GM12878 (cell line): Measurements from ENCODE around the gene RPL35A. TPM values are rescaled to one million over a fixed set of nuclear protein-coding genes. Genes with fewer than 3 reads are reported as not detected.
A peak's percentile ranks its signal among the peaks of the same experiment; 100 is the strongest.

Experiments used
- ATAC-seq: fragments of 200-7000 bp; cut with Tn5 transposase; 3 replicates; pipeline ENCODE4 v1.9.1; 2020; ENCODE audit warnings: mild to moderate bottlenecking, moderate library complexity
- BruUV-seq: library from RNA; stranded (reverse); fragments of 400-500 nt; replicated peaks from 2 replicates; lab custom pipeline; 2021; lab: Mats Ljungman, UMichigan
- CTCF ChIA-PET: fragments of 300-600 bp; sonication (Branson Sonifier 250); formaldehyde crosslinking; extraction: SDS; loops from one replicate; lab custom pipeline; 2021; ENCODE audit warnings: inconsistent platforms; lab: Yijun Ruan, JAX
- POLR2A ChIA-PET: fragments of 350-600 bp; formaldehyde crosslinking; extraction: SDS; loops from one replicate; lab custom pipeline; 2021; ENCODE audit warnings: inconsistent platforms; lab: Charles Lee
- RAD21 ChIA-PET: fragments of 300-600 bp; sonication (Branson Sonifier 250); formaldehyde crosslinking; loops from one replicate; lab custom pipeline; 2023; ENCODE audit warnings: antibody characterized with exemption; ENCODE audit not compliant: unreplicated experiment; lab: Charles Lee
- SMC1A ChIA-PET: fragments of 300-600 bp; sonication (Branson Sonifier 250); formaldehyde crosslinking; loops from one replicate; lab custom pipeline; 2023; ENCODE audit not compliant: unreplicated experiment, uncharacterized antibody; lab: Charles Lee
- DNase-seq: peaks from one replicate; pipeline ENCODE4 v3.0.0-alpha.2; 2011; ENCODE audit warnings: low read depth, low spot score
- FAIRE-seq: peaks from 3 replicates; lab custom pipeline; 2011; peaks lifted over from hg19 to GRCh38; lab: Jason Lieb, UNC
- H2AFZ ChIP-seq: 2 replicates; pipeline ENCODE4 v1.6.0; 2011; ENCODE audit warnings: low read depth, low read length, control low read depth; ENCODE audit not compliant: control insufficient read depth
- H3K27ac ChIP-seq: 2 replicates; pipeline ENCODE4 v1.5.1; 2011; ENCODE audit warnings: control low read depth; ENCODE audit not compliant: control insufficient read depth, insufficient read depth
- H3K27me3 ChIP-seq, 2 experiments: replicated peaks in 1 of 2; 2 replicates each; pipeline versions ENCODE4 v1.6.0 to v1.6.1; 2011; ENCODE audit warnings: low read length in 1 of 2; ENCODE audit not compliant: control insufficient read depth in 2 of 2, insufficient read depth in 2 of 2
- H3K36me3 ChIP-seq, 2 experiments: 2 replicates each; pipeline ENCODE4 v1.5.1; 2011; ENCODE audit warnings: low read length in 1 of 2; ENCODE audit not compliant: control insufficient read depth in 2 of 2, insufficient read depth in 2 of 2
- H3K4me1 ChIP-seq: 2 replicates; pipeline ENCODE4 v1.6.1; 2011; ENCODE audit warnings: mild to moderate bottlenecking, low read length, moderate library complexity, mixed read lengths; ENCODE audit not compliant: control insufficient read depth, insufficient read depth
- H3K4me2 ChIP-seq: 2 replicates; pipeline ENCODE4 v1.6.0; 2011; ENCODE audit warnings: control low read depth; ENCODE audit not compliant: control insufficient read depth, insufficient read depth
- H3K4me3 ChIP-seq: fragments of 200-600 bp; sonication (generic); 2 replicates; pipeline ENCODE4 v1.5.1; 2016
- H3K79me2 ChIP-seq: 2 replicates; pipeline ENCODE4 v1.6.0; 2011; ENCODE audit warnings: low read length; ENCODE audit not compliant: control insufficient read depth, insufficient read depth
- H3K9ac ChIP-seq: 2 replicates; pipeline ENCODE4 v1.8.0; 2011; ENCODE audit warnings: low read length, control low read depth, mixed read lengths; ENCODE audit not compliant: control insufficient read depth, insufficient read depth
- H3K9me3 ChIP-seq: replicated peaks from 3 replicates; pipeline ENCODE4 v1.5.1; 2011; ENCODE audit warnings: mild to moderate bottlenecking, low read length; ENCODE audit not compliant: control insufficient read depth, insufficient read depth
- H4K20me1 ChIP-seq: 2 replicates; pipeline ENCODE4 v1.6.0; 2011; ENCODE audit not compliant: control insufficient read depth, insufficient read depth
- BACH1 ChIP-seq: fragments of 450-650 bp; IDR thresholded peaks from 2 replicates; pipeline ENCODE4 v1.6.1; 2017; ENCODE audit warnings: mild to moderate bottlenecking, borderline replicate concordance
- CTCF ChIP-seq, 3 experiments: IDR thresholded peaks in 2 of 3; conservative IDR thresholded peaks in 1 of 3; 2 replicates each; pipeline ENCODE4 v1.5.1; 2011; ENCODE audit warnings: low read depth in 3 of 3, low read length in 3 of 3, mild to moderate bottlenecking in 3 of 3, control low read depth in 2 of 3, moderate library complexity in 2 of 3, inconsistent platforms in 1 of 3, mixed read lengths in 1 of 3; ENCODE audit not compliant: control insufficient read depth in 2 of 3, insufficient read depth in 1 of 3; ENCODE audit errors: extremely low read depth in 1 of 3
- CUX1 ChIP-seq: IDR thresholded peaks from 2 replicates; pipeline ENCODE4 v1.6.1; 2012; ENCODE audit warnings: improper control_type of control experiment, low read depth, low read length; ENCODE audit not compliant: insufficient replicate concordance
- IKZF1 ChIP-seq: fragments of 450-650 bp; conservative IDR thresholded peaks from 2 replicates; pipeline ENCODE4 v1.6.1; 2017; ENCODE audit warnings: antibody characterized with exemption, mild to moderate bottlenecking
- MEF2B ChIP-seq: fragments of 450-650 bp; IDR thresholded peaks from 2 replicates; pipeline ENCODE4 v1.6.1; 2018; ENCODE audit warnings: mild to moderate bottlenecking, moderate library complexity; ENCODE audit not compliant: partially characterized antibody, poor library complexity, severe bottlenecking
- MXI1 ChIP-seq: fragments of 150-350 bp; IDR thresholded peaks from 2 replicates; pipeline ENCODE4 v1.6.1; 2011; ENCODE audit warnings: low read depth, mild to moderate bottlenecking, inconsistent platforms, low read length, improper control_type of control experiment
- MYB ChIP-seq: fragments of 150-350 bp; IDR thresholded peaks from 2 replicates; pipeline ENCODE4 v1.6.1; 2014; ENCODE audit warnings: mild to moderate bottlenecking, low read depth, low read length, borderline replicate concordance
- NFXL1 ChIP-seq: fragments of 450-650 bp; IDR thresholded peaks from 2 replicates; pipeline ENCODE4 v1.6.1; 2017; ENCODE audit warnings: antibody characterized with exemption, mild to moderate bottlenecking, borderline replicate concordance
- NR2C2 ChIP-seq: IDR thresholded peaks from 2 replicates; pipeline ENCODE4 v1.6.1; 2011; ENCODE audit warnings: borderline replicate concordance, low read depth; ENCODE audit not compliant: control insufficient read depth, insufficient read length
- RAD21 ChIP-seq: IDR thresholded peaks from 2 replicates; pipeline ENCODE4 v1.6.1; 2011; ENCODE audit warnings: mild to moderate bottlenecking, low read depth, low read length, moderate library complexity; ENCODE audit not compliant: insufficient read depth
- RBBP5 ChIP-seq: fragments of 200-600 bp; sonication (generic); conservative IDR thresholded peaks from 2 replicates; pipeline ENCODE4 v1.6.1; 2016
- SIX5 ChIP-seq: IDR thresholded peaks from 2 replicates; pipeline ENCODE4 v1.6.1; 2011; ENCODE audit warnings: mild to moderate bottlenecking, low read depth, low read length, moderate library complexity; ENCODE audit not compliant: severe bottlenecking
- SMC3 ChIP-seq: IDR thresholded peaks from 2 replicates; pipeline ENCODE4 v1.6.1; 2011; ENCODE audit warnings: low read length, improper control_type of control experiment, borderline replicate concordance
- TBL1XR1 ChIP-seq: IDR thresholded peaks from 2 replicates; pipeline ENCODE4 v1.6.1; 2012; ENCODE audit warnings: low read depth, low read length, improper control_type of control experiment
- TCF7 ChIP-seq: IDR thresholded peaks from 2 replicates; pipeline ENCODE4 v1.6.1; 2014; ENCODE audit warnings: antibody characterized with exemption, borderline replicate concordance
- YY1 ChIP-seq: IDR thresholded peaks from 2 replicates; pipeline ENCODE4 v1.6.1; 2011; ENCODE audit warnings: low read depth, mild to moderate bottlenecking, low read length
- ZNF24 ChIP-seq: fragments of 450-650 bp; IDR thresholded peaks from 2 replicates; pipeline ENCODE4 v1.6.1; 2017; ENCODE audit warnings: antibody characterized with exemption, mild to moderate bottlenecking
- WGBS: methylation state at CpG from one replicate; pipeline ENCODE4 v1.1.6; 2016; ENCODE audit warnings: low lambda C conversion rate; ENCODE audit not compliant: insufficient replicate concordance, insufficient coverage; ENCODE audit errors: missing lambda C conversion rate; 5-methylcytosine and 5-hydroxymethylcytosine counted together
- in situ Hi-C: fragments of 300-500 bp; cut with MboI; formaldehyde crosslinking; loops from 9 replicates; pipeline ENCODE4 v1.14.3; 2018; ENCODE audit warnings: mixed read lengths
- intact Hi-C: fragments of 100-400 bp; cut with micrococcal nuclease; formaldehyde crosslinking; loops from one replicate; pipeline ENCODE4 v1.14.2; 2022; ENCODE audit not compliant: unreplicated experiment
- polyA plus RNA-seq, 11 experiments: library from polyadenylated mRNA; depleted of rRNA in 4 of 11; unstranded in 6 of 11; stranded (reverse) in 5 of 11; fragments of >200 nt; fragmentation: Nextera tagmentation in 4 of 11; fragmentation: Illumina TruSeq in 1 of 11; extraction: Ambion mirVana in 4 of 11; extraction: Trizol in 1 of 11; gene quantifications; 1 replicate in 1 of 11; 2 replicates in 10 of 11; pipeline versions ENCODE4 v1.2.1 to v1.2.3, GENCODE V29; 2011 to 2016; ENCODE audit warnings: inconsistent platforms in 2 of 11, missing spikeins in 2 of 11, low read depth in 1 of 11
- total RNA-seq, 4 experiments: library from RNA; depleted of rRNA in 3 of 4; stranded (reverse); fragments of >200 nt in 3 of 4; fragmentation: Illumina TruSeq in 1 of 4; extraction: Trizol in 1 of 4; gene quantifications; 2 replicates each; pipeline versions ENCODE4 v1.2.1 to v1.2.3, GENCODE V29; 2013 to 2021

The RPL35A gene
- total and polyA plus RNA-seq, 10 of the 15 experiments (the other 5 are each of a cell fraction or from before 2014, with no cell fraction given) = 774 to 3,144 (median 1,843) TPM

GRCh38 chr3:197942956-197943556 lies 6.9 kb upstream of the RPL35A start:
- in situ Hi-C loops (no loop called here), intact Hi-C loops (loop anchor here (1.0 kb wide), 1 partner anchor 37 kb away; no protein-coding TSS in a partner anchor)
- WGBS = 25% methylated on average over 2 of the region's 2 CpGs
- Histone ChIP-seq H3K27me3 (no peaks in the 10 kb centered on the region), H2AFZ (no peak overlapping the region), H3K9me3 (no peaks in the 10 kb centered on the region), H3K4me2 (no peak overlapping the region), H3K27ac (no peak overlapping the region), H3K36me3 (no peaks in the 10 kb centered on the region), H3K9ac (no peak overlapping the region), H3K4me3 (no peak overlapping the region), H3K4me1 (no peaks in the 10 kb centered on the region), H3K79me2 (no peaks in the 10 kb centered on the region), H4K20me1 (no peaks in the 10 kb centered on the region)
- SMC1A ChIA-PET = interaction anchor here (0.7 to 2.2 kb wide), 6 partner anchors 32 to 337 kb away, joined by 3 to 14 read pairs (median 5); no protein-coding TSS in a partner anchor
- BruUV-seq = no TSS peak
- RAD21 ChIA-PET = interaction anchor here (0.7 to 2.4 kb wide), 3 partner anchors 32 to 150 kb away, joined by 3 to 20 read pairs (median 6); no protein-coding TSS in a partner anchor
- DNase-seq (no peak), ATAC-seq (peak; percentile 86), FAIRE-seq (peak; percentile 80)
- POLR2A ChIA-PET = interaction anchor here (0.5 to 0.7 kb wide), 2 partner anchors 23 to 821 kb away, joined by 3 read pairs; no protein-coding TSS in a partner anchor
- CTCF ChIA-PET = interaction anchor here (0.6 to 6.3 kb wide), 19 partner anchors 9 to 344 kb away, joined by 3 to 71 read pairs (median 4); no protein-coding TSS in a partner anchor
- TF ChIP-seq SIX5 (no peak), MEF2B (no peak), BACH1 (no peak), CUX1 (no peak), TBL1XR1 (no peak), SMC3 (peak; percentile 79), CTCF (IDR thresholded peaks at IDR 0.05 in 2 of 3, conservative IDR thresholded peaks at IDR 0.05 in 1 of 3; ENCODE audit: control insufficient read depth in 2 of 3, extremely low read depth in 1 of 3, insufficient read depth in 1 of 3, low read depth in 3 of 3, low read length in 3 of 3) (peak; percentile 63 to 78 (median 71)), NFXL1 (no peak), TCF7 (no peak), MXI1 (no peak), RBBP5 (no peak), RAD21 (peak; percentile 66), IKZF1 (no peak), YY1 (no peak), MYB (no peak), NR2C2 (no peak), ZNF24 (no peak)
